ENCODE measurements around the gene FMNL2.
A peak's percentile ranks its signal among the peaks of the same experiment; 100 is the strongest.
"Not testable (repeated sequence)": the region's sequence is repeated elsewhere in the genome, so short reads cannot be mapped to it uniquely, and the experiment has no call there.

Gene FMNL2

DNA sequence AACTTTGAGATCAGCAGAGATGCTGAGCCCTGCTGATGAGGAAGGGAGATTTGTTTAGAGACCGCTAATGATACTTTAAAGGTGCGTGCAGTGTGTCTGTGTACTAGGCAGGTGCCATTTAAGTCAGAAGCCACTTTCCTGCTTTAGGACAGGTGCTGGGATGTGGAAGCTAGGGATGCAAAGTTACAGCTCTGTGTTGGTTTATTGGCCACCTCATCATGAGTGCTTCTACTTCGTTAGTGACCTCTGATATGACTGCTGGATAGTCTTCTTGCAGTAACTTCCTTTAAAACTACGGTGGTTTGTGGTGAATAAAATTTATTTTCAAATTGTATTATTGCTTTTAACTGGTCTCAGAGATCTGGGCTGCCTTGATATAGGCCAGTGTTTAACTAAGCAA, 44.1 kb downstream of the FMNL2 start:
- DNase-seq: no peak

DNA sequence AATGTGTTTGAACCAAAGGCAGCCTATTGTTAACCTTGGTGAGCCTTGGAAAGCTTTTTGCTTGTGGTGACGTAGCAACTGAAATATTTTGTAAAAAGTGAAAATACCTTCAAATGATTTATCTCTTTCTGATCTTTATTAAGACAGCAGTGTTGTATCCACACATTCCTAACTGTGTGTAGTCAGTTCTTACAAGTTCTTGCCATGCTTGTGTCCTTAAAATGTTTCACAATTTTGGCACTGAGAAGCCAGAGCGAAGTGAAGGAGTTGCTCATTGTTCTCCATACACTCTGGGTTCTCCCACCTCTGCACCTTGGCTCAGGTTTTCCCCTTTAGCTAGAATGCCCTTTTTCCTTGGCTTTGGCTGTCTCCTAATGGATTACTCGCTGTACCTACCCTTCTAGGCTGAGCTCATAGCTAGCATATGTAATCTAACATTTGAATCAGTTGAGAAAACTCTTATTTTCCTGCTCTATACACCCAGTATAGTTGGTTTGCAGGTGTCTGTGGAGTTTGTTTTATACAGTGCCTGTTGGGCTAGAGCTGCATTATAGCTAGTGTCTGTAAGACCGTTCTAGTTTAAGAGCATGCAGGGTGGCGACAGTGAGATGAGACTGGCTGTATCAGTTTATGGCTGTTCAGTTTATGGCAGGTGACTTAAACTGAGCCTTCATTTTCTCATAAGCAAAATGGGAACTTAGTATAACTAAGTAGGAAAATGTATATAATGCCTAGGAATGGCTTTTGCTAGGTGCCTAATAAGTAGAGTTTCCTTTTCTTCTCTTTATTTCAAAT, 45.5 kb downstream of the FMNL2 start:
- DNase-seq: no peak

DNA sequence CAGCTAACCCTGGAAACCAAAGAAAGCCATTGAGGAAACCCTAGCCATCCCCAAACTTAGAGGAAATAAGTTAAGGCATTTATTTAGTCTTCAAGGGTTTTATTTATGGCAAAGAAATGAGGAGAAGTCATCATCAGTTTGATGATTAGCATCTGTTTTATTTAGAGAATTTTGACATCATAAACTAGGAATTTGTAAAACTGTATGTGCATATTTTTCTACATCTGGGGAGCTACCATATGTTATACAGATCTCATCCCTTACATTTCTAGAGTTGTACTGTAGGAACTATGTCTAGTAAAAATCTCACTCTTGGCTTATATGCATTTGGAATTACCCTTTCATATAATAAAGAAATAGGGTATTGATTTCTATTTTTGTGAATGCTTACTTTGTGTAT, 48.7 kb downstream of the FMNL2 start:
- DNase-seq: no peak

DNA sequence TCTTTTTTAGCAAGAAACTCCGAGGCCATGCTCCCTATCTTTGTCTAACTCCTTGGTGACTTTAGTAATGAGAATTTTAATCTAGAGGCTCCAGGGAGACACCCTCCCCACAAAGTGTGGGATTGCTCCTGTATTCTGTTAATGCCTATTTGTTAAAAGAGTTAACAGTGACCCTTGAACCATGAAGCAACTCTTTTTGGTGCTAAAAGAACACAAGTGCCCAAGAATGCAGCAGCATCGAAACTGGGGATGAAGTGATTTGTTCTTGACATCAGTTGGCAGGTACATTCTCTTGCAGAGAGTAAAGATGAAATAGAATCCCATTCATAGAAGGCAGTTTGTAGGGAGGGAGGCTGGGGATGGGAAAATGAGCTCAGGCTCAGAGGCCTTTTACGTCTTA, 50.0 kb downstream of the FMNL2 start:
- DNase-seq: no peak

DNA sequence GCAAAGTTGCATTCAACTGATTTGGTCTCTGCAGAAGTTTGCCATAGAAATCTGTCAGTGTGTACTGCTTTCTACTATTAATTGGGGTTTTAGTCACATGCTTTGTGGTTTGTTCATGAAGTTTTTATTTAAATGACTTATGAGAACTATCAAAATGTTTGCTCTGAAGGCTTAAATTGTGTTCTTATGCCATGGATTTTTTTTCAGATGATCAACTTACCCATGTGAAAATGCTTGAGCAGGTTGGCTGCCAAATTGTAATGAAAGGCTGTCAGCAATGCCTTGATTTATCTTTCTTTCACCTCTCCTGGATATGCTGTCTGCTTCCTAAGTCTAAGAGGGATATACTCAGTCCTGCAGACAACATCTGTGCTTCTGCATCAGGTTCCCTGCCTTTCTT, 50.7 kb downstream of the FMNL2 start:
- no peak for DNase-seq

DNA sequence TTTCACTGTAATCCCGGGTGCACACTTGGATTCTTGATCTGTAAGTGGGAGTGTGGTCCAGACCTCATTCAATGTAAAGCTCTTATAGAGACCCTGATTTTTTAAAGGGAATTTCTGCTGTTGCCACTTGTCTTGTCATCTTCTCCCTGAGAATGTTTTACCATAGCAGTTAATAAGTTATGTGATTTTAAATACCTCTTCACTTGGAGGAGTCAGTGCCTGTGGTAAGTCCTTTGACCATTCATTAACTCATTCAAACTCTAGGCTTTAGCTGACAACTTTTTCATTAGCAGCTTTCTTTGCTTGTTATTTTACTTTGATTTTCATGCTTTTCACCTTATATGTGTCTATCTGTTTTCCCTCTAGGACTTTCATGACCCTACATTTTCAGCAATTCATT, 51.3 kb downstream of the FMNL2 start:
- no peak for DNase-seq

DNA sequence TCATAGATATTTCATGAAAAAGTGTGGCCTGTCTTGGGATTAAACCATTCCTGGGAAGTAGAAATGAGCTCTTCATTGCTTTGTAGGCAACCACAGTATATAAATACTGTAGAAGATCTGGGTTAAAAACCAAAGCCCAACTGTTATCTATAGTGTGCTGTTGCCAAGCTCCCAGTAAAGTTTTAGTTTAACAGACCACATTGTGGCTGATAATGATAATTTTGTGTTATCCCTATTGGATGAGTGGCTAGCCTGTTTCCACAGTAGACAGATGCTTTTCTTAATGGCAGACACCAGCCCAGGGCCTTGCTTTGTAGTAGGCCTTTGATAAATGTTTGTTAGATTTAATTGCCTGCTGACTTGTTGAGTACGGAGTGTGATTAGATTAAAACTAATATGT, 52.1 kb downstream of the FMNL2 start:
- no peak for DNase-seq

DNA sequence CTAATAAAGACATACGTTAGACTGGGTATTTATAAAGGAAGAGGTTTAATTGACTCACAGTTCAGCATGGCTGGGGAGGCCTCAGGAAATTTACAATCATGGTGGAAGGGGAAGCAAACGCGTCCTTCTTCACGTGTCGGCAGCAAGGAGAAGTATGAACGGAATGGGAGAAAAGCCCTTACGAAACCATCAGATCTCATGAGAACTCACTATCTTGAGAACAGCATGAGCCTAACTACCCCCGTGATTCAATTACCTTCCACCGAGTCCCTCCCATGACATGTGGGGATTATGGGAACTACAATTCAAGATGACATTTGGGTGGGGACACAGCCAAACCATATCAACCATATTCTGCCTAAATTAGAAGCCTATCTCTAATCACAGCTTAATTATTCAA, 53.3 kb downstream of the FMNL2 start:
- not testable (repeated sequence) for DNase-seq

DNA sequence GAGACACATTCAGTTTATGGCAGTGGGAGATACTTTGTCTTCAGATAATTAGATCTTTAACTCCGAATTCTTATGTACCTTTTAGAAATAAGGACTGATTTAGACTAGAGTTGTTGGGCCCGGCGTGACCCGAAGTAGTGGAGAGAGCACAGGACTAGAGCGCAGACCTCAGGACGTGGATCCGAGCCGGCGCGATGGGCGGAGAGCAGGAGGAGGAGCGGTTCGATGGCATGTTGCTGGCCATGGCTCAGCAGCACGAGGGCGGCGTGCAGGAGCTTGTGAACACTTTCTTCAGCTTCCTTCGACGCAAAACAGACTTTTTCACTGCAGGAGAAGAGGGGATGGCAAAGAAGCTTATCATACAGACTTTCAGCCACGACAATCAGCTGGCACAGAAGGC, 54.5 kb downstream of the FMNL2 start:
- DNase-seq: no peak

DNA sequence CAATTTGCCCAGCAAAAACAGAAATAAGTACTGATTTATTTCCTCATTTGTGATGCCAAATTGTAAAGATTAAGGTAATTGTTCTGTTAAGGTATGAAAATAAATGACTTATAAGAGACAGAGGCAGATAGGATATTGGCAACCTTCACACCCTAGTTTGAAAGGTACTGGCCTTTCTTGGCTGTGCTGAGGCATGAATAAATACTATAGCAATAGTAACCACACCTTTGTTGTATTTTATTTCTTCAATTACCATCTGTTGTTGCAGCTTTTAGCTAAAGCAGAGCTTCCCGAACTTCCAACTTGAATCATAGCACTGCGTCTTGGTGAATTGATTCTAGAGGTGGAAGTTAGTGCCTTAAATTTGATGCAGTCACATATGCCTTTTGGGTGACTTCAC, 55.9 kb downstream of the FMNL2 start:
- DNase-seq: no peak

DNA sequence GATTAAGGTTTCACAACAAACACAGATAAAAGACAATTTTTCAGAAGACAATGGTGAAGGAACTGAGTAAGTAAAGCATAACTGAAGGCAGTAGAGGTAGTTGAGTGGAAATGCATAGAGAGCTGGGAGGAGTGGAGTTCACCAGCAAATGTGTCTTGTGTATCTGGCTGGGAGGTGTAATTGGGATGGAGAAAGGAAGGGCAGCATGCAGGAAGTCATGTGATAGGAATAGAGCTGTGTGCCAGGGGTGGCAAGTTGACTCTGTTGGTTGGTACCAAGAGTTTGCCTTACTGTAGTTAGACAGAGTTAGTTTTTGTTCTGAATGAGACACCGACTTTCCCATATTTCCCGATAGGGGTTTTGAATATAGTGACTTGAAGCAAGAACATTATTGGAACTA, 56.3 kb downstream of the FMNL2 start:
- no peak for DNase-seq

DNA sequence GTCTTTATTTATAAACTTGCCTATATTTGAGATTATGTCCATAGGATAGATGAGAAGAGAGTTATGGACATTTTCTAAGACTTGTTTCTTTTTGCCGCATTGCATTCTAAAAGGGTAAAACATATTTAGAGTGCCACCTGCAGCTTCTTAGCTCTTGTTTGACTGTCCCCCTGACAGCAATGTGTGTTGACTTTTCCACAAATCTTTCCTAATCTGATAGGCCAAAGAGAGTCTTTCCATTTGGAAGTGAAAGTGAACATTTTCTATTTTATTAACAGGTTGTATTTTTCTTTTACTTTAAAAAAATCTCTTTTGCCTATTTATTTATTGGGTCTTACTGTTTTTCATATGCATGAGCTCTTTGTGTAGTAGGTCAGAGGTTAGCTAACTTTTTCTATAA, 58.4 kb downstream of the FMNL2 start:
- DNase-seq: no peak

DNA sequence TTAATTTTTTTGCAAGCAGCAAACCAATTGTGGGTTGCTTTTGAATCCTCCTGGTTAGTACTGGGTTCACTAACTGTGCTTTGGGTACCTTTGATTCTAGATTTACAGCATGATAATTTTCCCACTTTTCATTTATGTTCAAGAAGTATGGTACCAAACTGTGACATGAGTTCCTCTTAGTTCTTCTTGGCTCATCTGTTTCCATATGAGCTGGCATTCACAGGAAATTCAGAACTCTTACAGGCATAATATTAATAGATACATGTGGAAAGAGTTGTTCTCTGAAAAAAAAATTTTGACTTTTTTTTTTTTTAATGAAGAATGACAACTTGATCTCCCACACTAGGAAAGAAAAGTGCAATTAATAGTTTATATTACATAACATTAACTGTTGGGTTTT, 59.4 kb downstream of the FMNL2 start:
- DNase-seq: no peak

DNA sequence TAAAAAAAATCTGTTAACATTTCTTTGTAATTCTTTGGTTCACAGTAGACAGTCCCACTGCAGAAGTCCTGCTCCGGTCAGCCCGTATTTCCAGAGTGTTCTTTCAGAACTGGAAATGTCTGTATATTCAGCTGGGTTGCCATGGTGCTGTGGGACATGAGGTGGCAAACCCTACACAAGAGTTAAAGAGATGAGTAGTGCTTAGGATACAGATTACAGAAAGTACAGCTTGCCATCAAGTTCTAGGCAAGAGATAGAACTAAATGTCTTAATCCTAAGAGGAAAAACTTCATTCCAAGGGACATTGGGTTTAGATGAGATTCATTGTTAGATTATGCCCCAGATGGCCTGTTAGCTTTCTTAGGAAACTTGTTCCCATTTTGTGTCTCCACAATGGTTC, 60.1 kb downstream of the FMNL2 start:
- no peak for DNase-seq

DNA sequence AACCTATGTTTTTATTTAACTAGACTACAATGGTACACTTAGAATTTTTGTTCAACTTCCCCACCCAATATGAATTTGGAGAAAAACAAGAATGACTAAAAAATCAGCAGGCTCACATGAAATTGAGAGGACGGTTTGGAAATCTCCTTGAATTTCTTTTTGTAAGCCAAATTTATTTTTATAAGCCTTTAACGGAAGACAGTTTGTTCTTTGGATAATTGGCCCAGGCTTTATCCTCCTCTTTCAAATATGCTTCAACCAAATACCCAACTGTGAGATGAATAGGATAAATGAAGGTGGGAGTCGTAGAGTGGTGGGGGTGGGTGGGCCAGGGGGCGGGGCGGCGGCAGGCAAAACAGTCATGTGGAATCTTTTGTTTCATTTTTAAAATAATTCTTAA, 60.6 kb downstream of the FMNL2 start:
- DNase-seq: no peak

DNA sequence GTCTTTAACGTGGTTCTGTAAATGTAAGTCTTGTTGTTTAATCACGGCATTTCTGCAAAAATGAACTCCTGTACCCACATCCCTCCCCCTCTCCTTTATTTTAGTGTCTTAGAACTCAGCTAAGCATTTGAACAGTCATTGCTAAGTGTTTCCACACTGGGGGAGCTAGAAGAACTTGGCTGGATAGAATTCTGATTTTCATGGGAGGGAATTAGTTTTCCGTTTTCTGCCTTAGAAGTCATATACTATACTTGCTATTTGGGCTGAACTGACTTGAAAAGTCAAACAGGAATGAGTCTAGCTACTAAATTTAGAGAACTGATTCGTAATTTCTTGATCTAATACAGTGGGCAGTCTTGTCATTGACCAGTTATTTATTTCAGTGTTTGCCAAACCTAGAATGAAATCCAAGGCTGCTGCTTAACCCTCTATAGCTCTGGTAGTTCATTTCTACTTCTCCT, 61.1 kb downstream of the FMNL2 start:
- no peak for DNase-seq

DNA sequence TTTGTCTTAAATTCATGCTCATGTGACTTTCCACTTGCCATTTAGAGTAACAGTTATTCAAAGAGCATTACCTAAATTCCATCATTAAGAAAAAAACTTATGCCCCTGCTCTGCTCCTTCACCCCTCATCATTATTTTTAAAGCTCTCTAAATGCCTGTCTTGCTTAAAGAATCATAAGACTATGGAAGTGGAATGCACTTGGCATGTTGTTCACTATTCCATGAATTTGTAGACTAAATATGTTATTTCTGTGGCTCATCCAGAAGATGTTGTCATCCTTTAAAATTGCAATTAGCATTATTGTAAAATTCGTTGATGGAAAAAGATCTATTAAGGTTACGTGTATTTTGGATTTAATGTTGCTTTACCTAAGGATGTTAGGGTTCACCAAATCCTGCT, 61.8 kb downstream of the FMNL2 start:
- no peak for DNase-seq

DNA sequence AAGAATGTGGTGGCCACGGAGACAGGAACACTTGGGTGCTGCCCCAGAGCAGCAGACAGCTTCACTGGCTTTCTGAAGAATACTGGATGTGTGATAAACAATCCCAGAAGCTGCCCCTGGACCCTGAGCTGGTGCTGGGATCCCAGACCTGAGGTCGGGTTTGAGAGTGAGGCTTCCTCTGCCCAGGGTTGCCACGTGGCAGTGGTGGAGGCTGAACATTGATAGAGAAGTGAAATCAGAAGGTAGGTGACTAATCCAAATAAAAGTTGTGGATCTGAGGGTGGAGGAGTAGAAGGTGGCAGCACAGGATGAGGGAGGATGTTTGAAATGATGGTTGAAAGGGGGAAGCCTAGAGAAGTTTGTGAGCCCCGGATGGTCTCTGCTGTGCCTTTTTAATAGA, 64.0 kb downstream of the FMNL2 start:
- no peak for DNase-seq

DNA sequence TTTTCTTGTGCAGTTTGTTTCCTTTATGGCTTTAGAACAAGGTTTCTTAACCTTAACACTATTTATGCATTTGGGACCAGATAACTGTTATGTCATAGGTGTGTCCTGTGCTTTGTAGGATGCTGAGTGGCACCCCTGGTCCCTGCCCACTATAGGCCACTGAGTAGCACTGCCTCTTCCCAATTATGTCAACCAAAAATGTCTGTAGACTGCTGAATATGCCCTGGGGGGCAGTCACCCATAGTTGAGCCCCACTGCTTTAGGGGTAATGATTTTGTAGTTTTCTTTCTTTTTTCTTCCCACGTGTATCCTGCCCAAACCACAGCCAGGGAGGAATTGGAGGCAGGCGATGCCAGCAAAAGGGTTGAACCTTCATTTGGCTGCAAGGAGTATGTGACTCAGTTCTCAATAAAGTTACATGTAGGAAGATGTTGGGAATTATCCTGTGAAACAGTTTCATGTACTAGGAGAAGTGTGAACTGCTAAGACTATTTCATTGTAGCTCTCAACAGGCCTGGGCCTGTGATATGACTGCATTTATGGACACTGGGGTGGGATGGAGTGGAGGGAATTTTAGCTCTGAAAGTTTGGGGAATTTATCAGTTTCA, 65.7 kb downstream of the FMNL2 start:
- DNase-seq: no peak

DNA sequence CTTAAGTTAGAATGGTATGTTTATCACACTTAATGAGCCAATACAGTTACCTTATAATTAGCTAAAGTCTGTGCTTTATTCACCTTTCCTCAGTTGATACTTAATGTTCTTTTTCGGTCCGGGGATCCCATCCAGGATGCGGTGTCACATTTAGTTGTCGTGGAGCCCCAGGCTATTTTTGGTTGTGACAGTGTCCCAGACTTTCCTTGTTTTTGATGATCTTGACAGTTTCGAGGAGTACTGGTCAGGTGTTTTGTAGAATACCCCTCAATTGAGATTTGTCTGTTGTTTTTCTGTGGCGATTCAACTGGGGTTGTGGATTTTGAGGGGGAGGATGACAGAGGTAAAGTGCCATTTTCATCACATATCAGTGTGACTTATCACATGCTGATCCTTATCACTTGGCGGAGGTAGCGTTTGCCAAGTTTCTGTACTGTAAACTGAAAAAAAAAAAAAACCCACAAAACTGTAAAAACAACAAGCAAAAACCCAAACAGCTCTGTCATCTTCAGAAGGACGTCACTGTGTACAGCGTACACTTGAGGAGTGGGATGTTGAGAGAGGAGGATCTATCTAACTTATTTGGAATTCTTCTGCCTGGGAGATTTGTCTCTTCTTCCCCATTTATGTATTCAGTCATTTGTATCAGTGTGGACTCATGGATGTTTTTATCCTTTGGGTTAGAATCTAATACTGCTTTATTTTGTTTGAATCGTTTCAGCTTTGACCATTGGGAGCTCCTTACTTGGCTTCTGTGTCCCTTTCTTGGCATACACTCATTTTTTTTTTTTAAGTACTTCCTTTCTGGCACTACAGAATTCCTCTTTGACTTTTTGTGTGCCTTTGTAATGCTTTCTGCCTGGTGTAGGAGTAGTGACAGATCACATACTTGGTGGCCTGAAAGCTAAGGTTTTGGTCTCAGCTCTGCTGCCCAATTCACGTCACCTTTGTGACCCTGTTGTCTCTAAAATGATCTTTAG, 68.1 kb downstream of the FMNL2 start:
- peak; percentile 3 for DNase-seq

DNA sequence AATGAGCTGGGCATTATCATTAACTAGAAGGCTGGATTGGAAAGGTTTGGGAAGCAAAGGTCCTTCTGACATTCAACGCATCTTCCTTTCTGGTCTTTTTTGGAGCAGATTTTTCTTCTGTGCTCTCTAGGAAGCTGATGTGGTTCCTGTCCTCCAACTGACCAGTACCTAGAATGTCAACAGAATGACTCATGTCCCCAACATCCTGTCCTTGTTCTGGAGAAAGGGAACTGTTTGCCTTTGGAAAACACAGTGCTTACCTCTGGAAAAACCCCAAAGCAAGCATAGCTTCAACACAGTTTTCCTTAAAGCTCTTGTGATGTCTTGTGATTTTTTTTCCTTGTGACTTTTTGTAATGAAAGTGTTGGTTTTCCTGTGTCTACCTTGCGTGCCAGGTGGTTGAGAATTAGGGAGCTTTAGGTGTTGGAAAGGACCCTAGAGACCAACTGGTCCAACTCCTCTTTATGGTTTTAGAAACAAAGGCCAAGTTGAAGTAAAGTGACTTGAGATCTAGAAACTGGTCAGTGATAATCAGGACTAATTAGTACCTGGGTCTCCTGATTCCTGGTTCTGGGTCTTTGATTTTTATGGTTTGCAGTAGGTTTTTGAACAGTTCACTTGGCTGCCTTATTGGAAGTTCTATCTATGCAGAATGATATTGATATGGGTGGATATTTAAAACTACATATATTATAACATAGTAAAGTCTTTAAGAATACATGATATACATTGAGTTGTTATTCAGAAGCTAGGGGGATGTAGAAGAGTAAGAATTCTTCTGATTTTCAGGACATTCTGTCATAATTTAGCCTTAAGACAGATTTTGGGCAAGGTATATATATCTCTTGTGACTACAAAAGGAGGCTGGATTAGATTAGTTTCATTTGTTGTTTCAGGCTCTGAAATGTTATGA, 70.5 kb downstream of the FMNL2 start:
- DNase-seq: no peak

DNA sequence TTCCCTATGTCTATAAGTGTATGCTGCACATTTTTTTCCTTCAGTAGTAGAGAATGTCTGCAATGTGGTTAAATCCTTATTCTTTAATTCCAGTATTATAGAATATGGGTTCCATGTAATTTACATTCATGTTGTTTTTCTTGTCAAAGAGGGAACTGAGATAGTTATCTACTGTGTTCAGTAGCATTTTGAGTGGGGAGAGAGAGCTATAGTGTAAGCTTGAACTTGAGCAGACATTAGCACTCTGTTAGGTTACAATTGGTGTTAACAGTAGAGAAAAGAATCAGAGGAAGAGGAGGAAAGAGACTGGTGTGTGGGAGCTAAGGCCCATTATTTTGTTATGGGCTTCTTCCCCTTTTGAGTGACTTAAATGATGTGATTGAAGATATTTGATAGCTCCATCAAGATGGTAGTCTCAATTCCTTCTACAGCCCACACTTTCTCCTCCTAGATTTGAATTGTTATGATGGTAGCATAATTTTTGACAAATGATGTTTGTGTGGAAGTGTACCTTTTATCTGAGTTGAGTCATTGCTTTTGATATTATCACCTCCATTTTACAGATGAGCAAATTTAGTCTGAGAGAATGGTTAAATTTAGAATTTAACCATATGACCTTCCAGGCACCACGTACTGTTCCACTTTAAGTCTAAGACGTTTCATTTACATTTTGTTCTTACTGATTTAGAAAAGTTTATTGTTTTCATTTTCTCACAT, 71.3 kb downstream of the FMNL2 start:
- DNase-seq: no peak

Measured in stimulated activated CD4-positive, alpha-beta T cell treated with anti-CD3 and anti-CD28 coated beads, Interleukin-4, amount 100 ng/mL, for 24 hours (primary cell).